Panc1 (cell line): Measurements from ENCODE around the gene PCGF3.

Experiments used
- CTCF ChIP-seq: fragments of 450-650 bp; IDR thresholded peaks from 2 replicates; pipeline ENCODE4 v1.5.1; 2017; ENCODE audit warnings: mild to moderate bottlenecking
- POLR2AphosphoS5 ChIP-seq: IDR thresholded peaks from 2 replicates; pipeline ENCODE4 v1.6.1; 2012; ENCODE audit warnings: mild to moderate bottlenecking, low read depth, low read length, moderate library complexity
- TCF7L2 ChIP-seq: IDR thresholded peaks from 2 replicates; pipeline ENCODE4 v1.6.1; 2011; ENCODE audit warnings: mild to moderate bottlenecking, low read depth, low read length, inconsistent platforms
- TF ChIP-seq, protein P1 (sequence below), 2 experiments: IDR thresholded peaks; 2 replicates each; pipeline ENCODE4 v1.6.1; 2011 to 2012; ENCODE audit warnings: low read depth in 2 of 2, control low read depth in 1 of 2, low read length in 1 of 2, mild to moderate bottlenecking in 1 of 2, moderate library complexity in 1 of 2; ENCODE audit not compliant: insufficient read depth in 1 of 2

- TF ChIP-seq CTCF (no peak), TCF7L2 (no peak), POLR2AphosphoS5 (no peak)
- TF ChIP-seq, protein P1, sequence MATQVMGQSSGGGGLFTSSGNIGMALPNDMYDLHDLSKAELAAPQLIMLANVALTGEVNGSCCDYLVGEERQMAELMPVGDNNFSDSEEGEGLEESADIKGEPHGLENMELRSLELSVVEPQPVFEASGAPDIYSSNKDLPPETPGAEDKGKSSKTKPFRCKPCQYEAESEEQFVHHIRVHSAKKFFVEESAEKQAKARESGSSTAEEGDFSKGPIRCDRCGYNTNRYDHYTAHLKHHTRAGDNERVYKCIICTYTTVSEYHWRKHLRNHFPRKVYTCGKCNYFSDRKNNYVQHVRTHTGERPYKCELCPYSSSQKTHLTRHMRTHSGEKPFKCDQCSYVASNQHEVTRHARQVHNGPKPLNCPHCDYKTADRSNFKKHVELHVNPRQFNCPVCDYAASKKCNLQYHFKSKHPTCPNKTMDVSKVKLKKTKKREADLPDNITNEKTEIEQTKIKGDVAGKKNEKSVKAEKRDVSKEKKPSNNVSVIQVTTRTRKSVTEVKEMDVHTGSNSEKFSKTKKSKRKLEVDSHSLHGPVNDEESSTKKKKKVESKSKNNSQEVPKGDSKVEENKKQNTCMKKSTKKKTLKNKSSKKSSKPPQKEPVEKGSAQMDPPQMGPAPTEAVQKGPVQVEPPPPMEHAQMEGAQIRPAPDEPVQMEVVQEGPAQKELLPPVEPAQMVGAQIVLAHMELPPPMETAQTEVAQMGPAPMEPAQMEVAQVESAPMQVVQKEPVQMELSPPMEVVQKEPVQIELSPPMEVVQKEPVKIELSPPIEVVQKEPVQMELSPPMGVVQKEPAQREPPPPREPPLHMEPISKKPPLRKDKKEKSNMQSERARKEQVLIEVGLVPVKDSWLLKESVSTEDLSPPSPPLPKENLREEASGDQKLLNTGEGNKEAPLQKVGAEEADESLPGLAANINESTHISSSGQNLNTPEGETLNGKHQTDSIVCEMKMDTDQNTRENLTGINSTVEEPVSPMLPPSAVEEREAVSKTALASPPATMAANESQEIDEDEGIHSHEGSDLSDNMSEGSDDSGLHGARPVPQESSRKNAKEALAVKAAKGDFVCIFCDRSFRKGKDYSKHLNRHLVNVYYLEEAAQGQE (IDR thresholded peaks at IDR 0.05; ENCODE audit: insufficient read depth in 1 of 2, low read depth in 2 of 2, low read length in 1 of 2), result no peak
Observed at GRCh38 chr4:771464-771863, 65.8 kb downstream of the PCGF3 start.
